GM19438 (cell line): Measurements from ENCODE around the gene TMOD1.
"Not testable (repeated sequence)": the region's sequence is repeated elsewhere in the genome, so short reads cannot be mapped to it uniquely, and the experiment has no call there.

ENCODE experiments used
- ATAC-seq: cut with Tn5 transposase; IDR thresholded peaks from one replicate; pipeline ENCODE4 v1.9.1; 2021; ENCODE audit warnings: low read depth; ENCODE audit not compliant: unreplicated experiment

The TMOD1 gene

GRCh38 chr9:97563458-97564135 is 62.1 kb downstream of the TMOD1 start:
- ATAC-seq: no peak

GRCh38 chr9:97564291-97565175 is 63.1 kb downstream of the TMOD1 start:
- no peak for ATAC-seq

- ATAC-seq: no peak
Observed at GRCh38 chr9:97565262-97565661, 63.8 kb downstream of the TMOD1 start.

- no peak for ATAC-seq
Observed at GRCh38 chr9:97567182-97567893, 65.9 kb downstream of the TMOD1 start.

GRCh38 chr9:97567894-97568202 is 66.4 kb downstream of the TMOD1 start:
- no peak for ATAC-seq

GRCh38 chr9:97568461-97569275 is 67.2 kb downstream of the TMOD1 start:
- ATAC-seq: no peak

GRCh38 chr9:97570899-97571298 is 69.4 kb downstream of the TMOD1 start:
- ATAC-seq: no peak

- no peak for ATAC-seq
Observed at GRCh38 chr9:97571664-97572063, 70.2 kb downstream of the TMOD1 start.

GRCh38 chr9:97572196-97572891 is 70.9 kb downstream of the TMOD1 start:
- ATAC-seq: no peak

GRCh38 chr9:97572892-97573365 is 71.5 kb downstream of the TMOD1 start:
- ATAC-seq: no peak

GRCh38 chr9:97573482-97574073 is 72.1 kb downstream of the TMOD1 start:
- ATAC-seq: no peak

- ATAC-seq: not testable (repeated sequence)
Observed at GRCh38 chr9:97574101-97574571, 72.7 kb downstream of the TMOD1 start.

- not testable (repeated sequence) for ATAC-seq
Observed at GRCh38 chr9:97574921-97575672, 73.6 kb downstream of the TMOD1 start.

GRCh38 chr9:97575673-97576200 is 74.3 kb downstream of the TMOD1 start:
- no peak for ATAC-seq

- ATAC-seq: no peak
Observed at GRCh38 chr9:97577051-97577450, 75.6 kb downstream of the TMOD1 start.

GRCh38 chr9:97578846-97579245 is 77.4 kb downstream of the TMOD1 start:
- ATAC-seq: no peak

GRCh38 chr9:97579914-97580313 is 78.4 kb downstream of the TMOD1 start:
- ATAC-seq: no peak

- ATAC-seq: not testable (repeated sequence)
Observed at GRCh38 chr9:97581590-97581989, 80.1 kb downstream of the TMOD1 start.
